AG09309 (cell line): ENCODE results near the gene ABCA9.

ENCODE experiments used
- DNase-seq: peaks from one replicate; pipeline ENCODE4 v3.0.0-alpha.2; 2010; ENCODE audit warnings: low read depth
- H3K4me3 ChIP-seq: 2 replicates; pipeline ENCODE4 v1.5.1; 2011; ENCODE audit warnings: mild to moderate bottlenecking, low read depth, low read length, moderate library complexity; ENCODE audit not compliant: control insufficient read depth
- TF ChIP-seq, protein P1 (sequence below): IDR thresholded peaks from 2 replicates; pipeline ENCODE4 v1.5.1; 2011; ENCODE audit warnings: mild to moderate bottlenecking, low read depth, low read length, inconsistent platforms; ENCODE audit not compliant: insufficient read depth, control insufficient read depth; ENCODE audit errors: missing control alignments

The ABCA9 gene

GRCh38 chr17:69067274-69068047 is 6.7 kb upstream of the ABCA9 start:
- H3K4me3 ChIP-seq: no peak overlapping the region
- TF ChIP-seq, protein P1, sequence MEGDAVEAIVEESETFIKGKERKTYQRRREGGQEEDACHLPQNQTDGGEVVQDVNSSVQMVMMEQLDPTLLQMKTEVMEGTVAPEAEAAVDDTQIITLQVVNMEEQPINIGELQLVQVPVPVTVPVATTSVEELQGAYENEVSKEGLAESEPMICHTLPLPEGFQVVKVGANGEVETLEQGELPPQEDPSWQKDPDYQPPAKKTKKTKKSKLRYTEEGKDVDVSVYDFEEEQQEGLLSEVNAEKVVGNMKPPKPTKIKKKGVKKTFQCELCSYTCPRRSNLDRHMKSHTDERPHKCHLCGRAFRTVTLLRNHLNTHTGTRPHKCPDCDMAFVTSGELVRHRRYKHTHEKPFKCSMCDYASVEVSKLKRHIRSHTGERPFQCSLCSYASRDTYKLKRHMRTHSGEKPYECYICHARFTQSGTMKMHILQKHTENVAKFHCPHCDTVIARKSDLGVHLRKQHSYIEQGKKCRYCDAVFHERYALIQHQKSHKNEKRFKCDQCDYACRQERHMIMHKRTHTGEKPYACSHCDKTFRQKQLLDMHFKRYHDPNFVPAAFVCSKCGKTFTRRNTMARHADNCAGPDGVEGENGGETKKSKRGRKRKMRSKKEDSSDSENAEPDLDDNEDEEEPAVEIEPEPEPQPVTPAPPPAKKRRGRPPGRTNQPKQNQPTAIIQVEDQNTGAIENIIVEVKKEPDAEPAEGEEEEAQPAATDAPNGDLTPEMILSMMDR: no peak
- DNase-seq: no peak

GRCh38 chr17:69066482-69066881 is 5.8 kb upstream of the ABCA9 start:
- H3K4me3 ChIP-seq: no peak overlapping the region
- TF ChIP-seq, protein P1: no peak
- no peak for DNase-seq

GRCh38 chr17:69065113-69065512 is 4.4 kb upstream of the ABCA9 start:
- DNase-seq: no peak
- TF ChIP-seq, protein P1: no peak
- no peak overlapping the region for H3K4me3 ChIP-seq

DNA sequence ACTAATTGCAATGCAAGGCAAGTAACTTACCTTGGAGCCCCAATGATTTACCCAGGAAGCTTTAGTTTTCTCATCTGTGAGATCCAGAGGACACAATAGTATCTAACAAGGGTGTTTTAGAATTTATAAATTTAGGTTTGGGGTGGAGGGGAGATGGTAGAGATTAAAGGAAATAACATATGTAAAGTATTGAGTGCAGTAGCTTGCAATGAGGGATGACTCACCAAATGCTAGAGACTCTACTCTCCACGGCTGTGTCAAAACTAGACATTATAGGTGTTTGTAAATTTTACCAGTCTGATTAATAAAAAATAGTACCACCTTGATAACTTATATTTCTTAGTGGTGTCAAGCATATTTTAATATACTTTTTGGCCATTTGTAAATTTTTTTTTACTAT is 3.7 kb upstream of the ABCA9 start:
- TF ChIP-seq, protein P1: no peak
- no peak for DNase-seq
- H3K4me3 ChIP-seq: no peak overlapping the region

DNA sequence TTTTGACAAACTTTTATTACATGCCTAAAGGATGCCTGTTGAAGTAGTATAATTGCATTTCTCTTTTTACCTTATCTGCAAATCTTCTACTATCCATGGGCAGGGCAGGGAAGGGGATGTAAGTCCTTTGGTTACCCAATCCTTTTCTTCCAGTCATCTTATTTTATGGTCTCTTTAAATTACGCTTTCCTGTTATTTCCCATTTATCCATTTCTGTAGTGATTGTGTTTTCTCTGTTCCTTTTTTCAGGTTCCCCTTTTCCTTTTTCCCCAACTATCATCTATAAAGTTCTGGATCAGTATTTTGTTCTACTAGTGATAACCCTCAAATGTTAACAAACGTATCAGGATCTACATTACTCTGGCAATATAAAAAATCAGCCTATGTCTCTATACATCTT is 3.3 kb upstream of the ABCA9 start:
- TF ChIP-seq, protein P1: no peak
- no peak for DNase-seq
- no peak overlapping the region for H3K4me3 ChIP-seq

DNA sequence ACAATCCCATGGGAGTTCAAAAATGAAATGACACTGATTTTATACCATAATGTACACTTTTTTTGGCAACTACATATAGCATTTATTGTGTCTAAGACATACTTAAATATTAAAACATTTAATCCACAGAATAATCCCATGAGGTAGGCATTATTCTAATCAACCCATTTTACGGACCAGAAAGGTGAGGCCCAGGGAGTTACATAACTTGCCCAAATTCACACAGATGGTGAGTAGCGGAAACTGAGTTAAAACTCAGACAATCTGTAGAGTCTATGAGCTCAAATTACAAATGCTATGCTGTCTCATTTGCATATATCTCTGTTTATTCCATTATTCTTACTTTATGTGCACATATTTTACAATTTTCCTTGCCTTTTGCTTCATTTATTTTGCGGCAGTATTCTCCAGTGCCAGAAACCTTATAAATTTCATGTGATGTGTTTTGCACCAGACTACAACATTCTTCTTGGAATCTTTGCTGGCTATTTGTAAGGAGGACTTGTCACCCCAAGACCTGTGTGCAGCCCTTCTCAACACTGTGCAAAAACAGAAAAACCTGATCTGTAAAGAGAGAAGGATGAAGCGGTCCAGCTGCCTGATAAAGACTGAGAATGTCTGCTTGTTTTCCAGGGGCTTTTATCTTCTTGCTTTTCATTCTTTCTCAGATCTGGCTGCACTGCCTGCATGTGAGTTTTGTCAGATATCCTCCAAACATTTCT is 2.3 kb upstream of the ABCA9 start:
- H3K4me3 ChIP-seq: no peak overlapping the region
- no peak for DNase-seq

More for the DNA sequence above, 2.3 kb upstream of the ABCA9 start:
- TF ChIP-seq, protein P1: no peak
